K562 (cell line): ENCODE data around the gene FGR. TPM values are rescaled to one million over a fixed set of nuclear protein-coding genes. Genes with fewer than 3 reads are reported as not detected.

Experiments
- ATAC-seq: fragments of 200-7000 bp; cut with Tn5 transposase; 3 replicates; pipeline ENCODE4 v1.9.1; 2020; ENCODE audit warnings: moderate library complexity
- BruUV-seq: library from RNA; stranded (reverse); fragments of 400-500 nt; replicated peaks from 2 replicates; lab custom pipeline; 2021; lab: Mats Ljungman, UMichigan
- CTCF ChIA-PET: fragments of 300-600 bp; formaldehyde crosslinking; extraction: SDS; loops from one replicate; lab custom pipeline; 2021; ENCODE audit warnings: low intra/inter-chr PET ratio; lab: Yijun Ruan, JAX
- POLR2A ChIA-PET: fragments of 300-600, 350-650 bp; sonication (Branson Sonifier 250); formaldehyde crosslinking; extraction: SDS; loops from one replicate; lab custom pipeline; 2021; ENCODE audit warnings: antibody characterized with exemption, inconsistent platforms; lab: Yijun Ruan, JAX
- DNase-seq, 4 experiments: peaks; one replicate each; pipeline versions ENCODE4 v3.0.0 to v3.0.0-alpha.2; 2011 to 2018; ENCODE audit warnings: low spot score in 3 of 4, mixed read lengths in 3 of 4; ENCODE audit errors: extremely low read depth in 1 of 4
- FAIRE-seq: peaks from 2 replicates; lab custom pipeline; 2011; peaks lifted over from hg19 to GRCh38; lab: Jason Lieb, UNC
- H2AFZ ChIP-seq: 2 replicates; pipeline ENCODE4 v1.6.0; 2011; ENCODE audit warnings: low read depth, low read length, control low read depth, inconsistent platforms
- H3K27ac ChIP-seq: fragments of 200-600 bp; 3 replicates; pipeline ENCODE4 v1.8.0; 2011; ENCODE audit warnings: low read depth, mild to moderate bottlenecking, control low read depth, inconsistent platforms, low read length, moderate library complexity, mixed read lengths; ENCODE audit errors: extremely low read depth
- H3K27me3 ChIP-seq, 2 experiments: fragments of 300-600 bp in 1 of 2; 2 replicates in 1 of 2; 3 replicates in 1 of 2; pipeline versions ENCODE4 v1.6.0 to v1.8.0; 2011; ENCODE audit warnings: inconsistent platforms in 2 of 2, low read length in 2 of 2, mild to moderate bottlenecking in 1 of 2, mixed read lengths in 1 of 2, moderate library complexity in 1 of 2; ENCODE audit not compliant: control insufficient read depth in 2 of 2, insufficient read depth in 2 of 2
- H3K36me3 ChIP-seq: fragments of 300-600 bp; 3 replicates; pipeline ENCODE4 v1.8.0; 2011; ENCODE audit warnings: mild to moderate bottlenecking, low read length, inconsistent platforms; ENCODE audit not compliant: control insufficient read depth, insufficient read depth
- H3K4me1 ChIP-seq, 2 experiments: fragments of 200-600 bp in 1 of 2; replicated peaks in 1 of 2; 2 replicates in 1 of 2; 3 replicates in 1 of 2; pipeline versions ENCODE4 v1.5.1 to v1.8.0; 2011; ENCODE audit warnings: inconsistent platforms in 2 of 2, low read length in 2 of 2, mild to moderate bottlenecking in 1 of 2, mixed read lengths in 1 of 2, moderate library complexity in 1 of 2; ENCODE audit not compliant: control insufficient read depth in 2 of 2, insufficient read depth in 2 of 2
- H3K4me2 ChIP-seq: 2 replicates; pipeline ENCODE4 v1.6.1; 2011; ENCODE audit warnings: low read length, control low read depth, inconsistent platforms, mixed read lengths; ENCODE audit not compliant: insufficient read depth
- H3K4me3 ChIP-seq: fragments of 200-600 bp; sonication (generic), shearing (Covaris generic); 2 replicates; pipeline ENCODE4 v1.5.1; 2016; ENCODE audit warnings: control low read depth, inconsistent platforms
- H3K79me2 ChIP-seq: fragments of 200-600 bp; 3 replicates; pipeline ENCODE4 v1.8.0; 2011; ENCODE audit warnings: low read length, inconsistent platforms; ENCODE audit not compliant: control insufficient read depth, insufficient read depth
- H3K9ac ChIP-seq, 2 experiments: 2 replicates each; pipeline versions ENCODE4 v1.6.0 to v1.6.1; 2011; ENCODE audit warnings: low read depth in 2 of 2, low read length in 2 of 2, control low read depth in 1 of 2, inconsistent platforms in 1 of 2, mild to moderate bottlenecking in 1 of 2, mixed read lengths in 1 of 2; ENCODE audit not compliant: insufficient read depth in 1 of 2
- H3K9me1 ChIP-seq: one replicate; pipeline ENCODE4 v1.6.0; 2011; ENCODE audit warnings: inconsistent platforms, mild to moderate bottlenecking, low read length, moderate library complexity; ENCODE audit not compliant: control insufficient read depth, insufficient read depth
- H3K9me3 ChIP-seq: replicated peaks from 2 replicates; pipeline ENCODE4 v1.5.1; 2011; ENCODE audit warnings: low read depth, low read length, inconsistent platforms; ENCODE audit not compliant: control insufficient read depth, insufficient read depth
- H4K20me1 ChIP-seq: replicated peaks from 2 replicates; pipeline ENCODE4 v1.6.1; 2011; ENCODE audit warnings: low read length, inconsistent platforms, mixed read lengths; ENCODE audit not compliant: control insufficient read depth, insufficient read depth
- KDM1A ChIP-seq, 2 experiments: fragments of 450-650 bp; IDR thresholded peaks; 2 replicates each; pipeline ENCODE4 v1.6.1; 2016; ENCODE audit warnings: mild to moderate bottlenecking in 2 of 2
- POLR2A ChIP-seq: fragments of 450-650 bp; conservative IDR thresholded peaks from 2 replicates; pipeline ENCODE4 v1.6.1; 2016
- RBBP5 ChIP-seq: fragments of 200-600 bp; sonication (generic); IDR thresholded peaks from 2 replicates; pipeline ENCODE4 v1.6.1; 2012; ENCODE audit warnings: borderline replicate concordance, mild to moderate bottlenecking, low read length, control low read depth, inconsistent platforms; ENCODE audit not compliant: insufficient read depth, poor library complexity, severe bottlenecking
- SMAD4 ChIP-seq: fragments of 250-450 bp; sonication (Bioruptor Pico); conservative IDR thresholded peaks from 2 replicates; pipeline ENCODE4 v1.8.0; 2021; ENCODE audit warnings: inconsistent platforms, mild to moderate bottlenecking, moderate library complexity
- SUPT5H ChIP-seq: fragments of 450-650 bp; IDR thresholded peaks from 2 replicates; pipeline ENCODE4 v1.6.1; 2016
- WGBS: fragments of 100-300 bp; shearing (Covaris generic); methylation state at CpG from one replicate; pipeline ENCODE4 v1.1.6; 2016; ENCODE audit warnings: low coverage, mixed read lengths; ENCODE audit not compliant: insufficient coverage; ENCODE audit errors: missing lambda C conversion rate; 5-methylcytosine and 5-hydroxymethylcytosine counted together
- in situ Hi-C: fragments of 300-500 bp; cut with MboI; formaldehyde crosslinking; loops from 4 replicates; pipeline ENCODE4 v1.15.0; 2018; ENCODE audit warnings: inconsistent platforms, mixed read lengths
- intact Hi-C: fragments of 100-400 bp; cut with micrococcal nuclease; formaldehyde crosslinking; loops from 2 replicates; pipeline ENCODE4 v1.14.2; 2022
- polyA plus RNA-seq, 8 experiments: library from polyadenylated mRNA; depleted of rRNA in 4 of 8; stranded (reverse) in 5 of 8; unstranded in 3 of 8; fragments of >200 nt; fragmentation: Nextera tagmentation in 2 of 8; fragmentation: Illumina TruSeq in 1 of 8; extraction: Ambion mirVana in 2 of 8; extraction: Trizol in 1 of 8; gene quantifications; 2 replicates each; pipeline versions ENCODE4 v1.2.1 to v1.2.3, GENCODE V29; 2011 to 2014; ENCODE audit warnings: inconsistent platforms in 1 of 8, missing spikeins in 1 of 8
- total RNA-seq, 7 experiments: library from RNA; depleted of rRNA in 6 of 7; stranded (reverse); fragments of >200 nt in 6 of 7; fragmentation: Illumina TruSeq in 2 of 7; extraction: Trizol in 2 of 7; gene quantifications; 2 replicates each; pipeline versions ENCODE4 v1.2.1 to v1.2.3, GENCODE V29; 2011 to 2021; ENCODE audit warnings: low replicate concordance in 1 of 7
- TF ChIP-seq, protein P1 (sequence below): sonication (generic); formaldehyde crosslinking; IDR thresholded peaks from 2 replicates; pipeline ENCODE4 v1.8.0; 2022; ENCODE audit warnings: mild to moderate bottlenecking, low read depth, missing genetic modification reagents
- TF ChIP-seq, protein P2 (sequence below): sonication (generic); formaldehyde crosslinking; IDR thresholded peaks from 2 replicates; pipeline ENCODE4 v1.9.0; 2022; ENCODE audit warnings: mild to moderate bottlenecking, missing genetic modification reagents

Gene FGR
- total and polyA plus RNA-seq, 9 of the 15 experiments (the other 6 are each of a cell fraction or from before 2014, with no cell fraction given): 0.04 to 0.11 TPM; not detected in 7

DNA sequence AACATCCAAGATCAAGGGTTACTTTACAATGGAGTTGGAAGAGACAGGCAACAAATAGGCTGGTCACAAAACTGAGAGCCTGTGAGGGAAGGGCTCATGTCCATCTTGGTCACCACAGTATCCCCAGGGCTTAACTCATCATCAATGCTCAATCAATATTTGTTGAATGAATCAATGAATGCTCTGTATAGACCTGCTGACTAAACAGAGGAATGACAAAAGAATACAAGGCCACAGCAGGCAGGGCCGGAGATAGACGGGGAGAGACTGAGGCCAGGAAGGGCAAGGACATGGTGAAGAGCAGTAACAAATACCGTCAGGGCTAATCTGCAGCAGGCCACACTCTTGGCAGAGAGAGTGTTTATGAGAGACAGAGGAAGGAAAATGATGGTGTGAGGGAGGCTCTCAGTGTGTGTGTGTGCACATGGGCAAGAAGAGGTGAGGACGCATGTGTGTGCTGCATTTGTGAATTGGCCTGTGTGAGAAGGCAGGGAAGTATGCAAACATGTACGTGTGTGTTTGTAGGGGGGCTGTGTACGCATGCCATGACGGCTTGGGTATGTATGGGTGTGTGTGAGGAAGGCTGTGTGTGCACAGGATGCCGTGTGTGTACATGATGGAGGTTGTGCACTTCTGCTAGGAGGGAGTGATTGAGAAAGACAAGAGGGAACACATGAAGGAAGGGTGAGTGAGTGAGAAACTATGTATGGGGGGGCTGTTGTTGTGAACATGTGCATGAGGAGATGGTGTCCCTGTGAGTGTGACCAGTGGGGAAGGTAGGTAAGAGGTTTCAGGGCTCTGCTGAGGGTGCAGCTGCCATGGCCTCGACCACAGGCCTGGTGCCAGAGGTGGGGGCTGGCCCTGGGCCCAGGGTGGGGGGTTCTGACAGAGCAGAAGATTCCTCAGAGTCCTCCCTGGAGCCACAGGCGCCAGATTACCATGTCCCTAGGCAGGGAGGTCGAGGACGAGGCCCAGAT is 46.4 kb downstream of the FGR start:
- Histone ChIP-seq H3K4me1 (peaks cover 0 to 42% of the 10 kb centered on the region in 2 experiments; a peak in 3 of 5 replicates), H3K27me3 (no peaks in the 10 kb centered on the region), H3K4me2 (no peak overlapping the region), H3K27ac (no peak overlapping the region), H3K9me1 (peaks cover 5% of the 10 kb centered on the region), H2AFZ (no peak overlapping the region), H3K79me2 (peaks cover 54% of the 10 kb centered on the region), H4K20me1 (peaks cover 28% of the 10 kb centered on the region), H3K36me3 (peaks cover 32% of the 10 kb centered on the region; the same call in 2 of the 3 replicates), H3K4me3 (no peak overlapping the region), H3K9ac (peak overlapping the region in 1 of 2 experiments; percentile 32; a peak in 2 of 4 replicates), H3K9me3 (no peaks in the 10 kb centered on the region)
- 77% methylated on average over 12 of the region's 12 CpGs for WGBS
- CTCF ChIA-PET: no interaction called here
- intact Hi-C loops: no loop called here
- in situ Hi-C loops: no loop called here
- TF ChIP-seq KDM1A (IDR thresholded peaks at IDR 0.05) (peak in 1 of 2 experiments; percentile 10; a peak in 1 of 4 replicates), SMAD4 (CRISPR knock-in tag) (no peak), RBBP5 (no peak), SUPT5H (0 out of 2 replicates have a peak, but pooled peaks have one; percentile 32), POLR2A (peak; percentile 24; the same call in 1 of the 2 replicates)
- TF ChIP-seq, protein P1, sequence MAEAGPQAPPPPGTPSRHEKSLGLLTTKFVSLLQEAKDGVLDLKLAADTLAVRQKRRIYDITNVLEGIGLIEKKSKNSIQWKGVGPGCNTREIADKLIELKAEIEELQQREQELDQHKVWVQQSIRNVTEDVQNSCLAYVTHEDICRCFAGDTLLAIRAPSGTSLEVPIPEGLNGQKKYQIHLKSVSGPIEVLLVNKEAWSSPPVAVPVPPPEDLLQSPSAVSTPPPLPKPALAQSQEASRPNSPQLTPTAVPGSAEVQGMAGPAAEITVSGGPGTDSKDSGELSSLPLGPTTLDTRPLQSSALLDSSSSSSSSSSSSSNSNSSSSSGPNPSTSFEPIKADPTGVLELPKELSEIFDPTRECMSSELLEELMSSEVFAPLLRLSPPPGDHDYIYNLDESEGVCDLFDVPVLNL (CRISPR knock-in tag): 0 out of 2 replicates have a peak, but pooled peaks have one; percentile 10
- TF ChIP-seq, protein P2, sequence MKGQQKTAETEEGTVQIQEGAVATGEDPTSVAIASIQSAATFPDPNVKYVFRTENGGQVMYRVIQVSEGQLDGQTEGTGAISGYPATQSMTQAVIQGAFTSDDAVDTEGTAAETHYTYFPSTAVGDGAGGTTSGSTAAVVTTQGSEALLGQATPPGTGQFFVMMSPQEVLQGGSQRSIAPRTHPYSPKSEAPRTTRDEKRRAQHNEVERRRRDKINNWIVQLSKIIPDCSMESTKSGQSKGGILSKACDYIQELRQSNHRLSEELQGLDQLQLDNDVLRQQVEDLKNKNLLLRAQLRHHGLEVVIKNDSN (CRISPR knock-in tag): 0 out of 2 replicates have a peak, but pooled peaks have one; percentile 14
- ATAC-seq: no peak
- POLR2A ChIA-PET: interaction anchor here (1.2 to 1.4 kb wide), 2 partner anchors 13 to 14 kb away, joined by 3 to 4 read pairs; no protein-coding TSS in a partner anchor
- FAIRE-seq: peak; percentile 26
- no TSS peak for BruUV-seq
- DNase-seq: no peak
